GM18909 (cell line): Measurements from ENCODE around the gene ABCB7.
"Not testable (repeated sequence)": the region's sequence is repeated elsewhere in the genome, so short reads cannot be mapped to it uniquely, and the experiment has no call there.

ENCODE experiments used
- ATAC-seq: cut with Tn5 transposase; IDR thresholded peaks from one replicate; pipeline ENCODE4 v1.9.1; 2021; ENCODE audit warnings: mild to moderate bottlenecking; ENCODE audit not compliant: unreplicated experiment, poor library complexity

Gene ABCB7

GRCh38 chrX:75155827-75156525, at the start of gene ABCB7:
TSS of gene ABCB7 (minus strand) at chrX:75156283. CDS start at chrX:75156272, 11 bp downstream.
- peak; percentile 90 for ATAC-seq

GRCh38 chrX:75188415-75189206, 32.5 kb upstream of the ABCB7 start:
- ATAC-seq, result not testable (repeated sequence)

- no peak for ATAC-seq
Observed at GRCh38 chrX:75181721-75182120, 25.6 kb upstream of the ABCB7 start.

- not testable (repeated sequence) for ATAC-seq
Observed at GRCh38 chrX:75179536-75180293, 23.6 kb upstream of the ABCB7 start.

- not testable (repeated sequence) for ATAC-seq
Observed at GRCh38 chrX:75172257-75172890, 16.3 kb upstream of the ABCB7 start.

GRCh38 chrX:75158054-75158453, 2.0 kb upstream of the ABCB7 start:
- ATAC-seq, result no peak

GRCh38 chrX:75156531-75156945, 455 bp upstream of the ABCB7 start:
- peak; percentile 21 for ATAC-seq

GRCh38 chrX:75155447-75155826, 646 bp downstream of the ABCB7 start:
- peak; percentile 42 for ATAC-seq

GRCh38 chrX:75154871-75155270, 1.2 kb downstream of the ABCB7 start:
- ATAC-seq, result no peak

GRCh38 chrX:75151827-75152592, 4.1 kb downstream of the ABCB7 start:
- ATAC-seq, result no peak

- no peak for ATAC-seq
Observed at GRCh38 chrX:75149654-75150053, 6.4 kb downstream of the ABCB7 start.

GRCh38 chrX:75132672-75133071, 23.4 kb downstream of the ABCB7 start:
- no peak for ATAC-seq

GRCh38 chrX:75131973-75132627, 24.0 kb downstream of the ABCB7 start:
- ATAC-seq, result no peak

GRCh38 chrX:75129069-75129468, 27.0 kb downstream of the ABCB7 start:
- not testable (repeated sequence) for ATAC-seq

- no peak for ATAC-seq
Observed at GRCh38 chrX:75118296-75118695, 37.8 kb downstream of the ABCB7 start.

GRCh38 chrX:75115707-75116413, 40.2 kb downstream of the ABCB7 start:
- no peak for ATAC-seq

GRCh38 chrX:75114638-75115037, 41.4 kb downstream of the ABCB7 start:
- ATAC-seq, result no peak

GRCh38 chrX:75113664-75114063, 42.4 kb downstream of the ABCB7 start:
- no peak for ATAC-seq
